ENCODE measurements around the gene SIGLEC15. TPM values are rescaled to one million over a fixed set of nuclear protein-coding genes. Genes with fewer than 3 reads are reported as not detected.
"Not testable (repeated sequence)": the region's sequence is repeated elsewhere in the genome, so short reads cannot be mapped to it uniquely, and the experiment has no call there.

Gene SIGLEC15
- polyA plus RNA-seq, 1 donor: 0.50 TPM

GRCh38 chr18:45843019-45843418 lies 17.5 kb downstream of the SIGLEC15 start:
- no peak for DNase-seq

GRCh38 chr18:45844938-45845337 lies 19.5 kb downstream of the SIGLEC15 start:
- DNase-seq: no peak

- DNase-seq: no peak
Observed at GRCh38 chr18:45845410-45845809, 19.9 kb downstream of the SIGLEC15 start.

- DNase-seq: no peak
Observed at GRCh38 chr18:45847119-45847518, 21.6 kb downstream of the SIGLEC15 start.

GRCh38 chr18:45848643-45849042 lies 23.2 kb downstream of the SIGLEC15 start:
- not testable (repeated sequence) for DNase-seq

GRCh38 chr18:45849529-45849928 lies 24.1 kb downstream of the SIGLEC15 start:
- DNase-seq: no peak

- no peak for DNase-seq
Observed at GRCh38 chr18:45850021-45850420, 24.5 kb downstream of the SIGLEC15 start.

GRCh38 chr18:45851161-45851925 lies 25.9 kb downstream of the SIGLEC15 start:
- no peak for DNase-seq

GRCh38 chr18:45852631-45853030 lies 27.2 kb downstream of the SIGLEC15 start:
- DNase-seq: no peak

- no peak for DNase-seq
Observed at GRCh38 chr18:45854036-45854586, 28.6 kb downstream of the SIGLEC15 start.

- DNase-seq: no peak
Observed at GRCh38 chr18:45856531-45856930, 31.1 kb downstream of the SIGLEC15 start.

GRCh38 chr18:45859334-45859733 lies 33.9 kb downstream of the SIGLEC15 start:
- no peak for DNase-seq

- DNase-seq: no peak
Observed at GRCh38 chr18:45860492-45860891, 35.0 kb downstream of the SIGLEC15 start.

GRCh38 chr18:45860971-45861370 lies 35.5 kb downstream of the SIGLEC15 start:
- no peak for DNase-seq

- DNase-seq: no peak
Observed at GRCh38 chr18:45861926-45862325, 36.5 kb downstream of the SIGLEC15 start.

- no peak for DNase-seq
Observed at GRCh38 chr18:45863469-45863868, 38.0 kb downstream of the SIGLEC15 start.

GRCh38 chr18:45864081-45864480 lies 38.6 kb downstream of the SIGLEC15 start:
- no peak for DNase-seq

- DNase-seq: no peak
Observed at GRCh38 chr18:45865466-45865865, 40.0 kb downstream of the SIGLEC15 start.

GRCh38 chr18:45870419-45870818 lies 44.9 kb downstream of the SIGLEC15 start:
- no peak for DNase-seq

- no peak for DNase-seq
Observed at GRCh38 chr18:45871431-45872084, 46.1 kb downstream of the SIGLEC15 start.

GRCh38 chr18:45874491-45875184 lies 49.2 kb downstream of the SIGLEC15 start:
- DNase-seq: no peak

GRCh38 chr18:45876161-45876560 lies 50.7 kb downstream of the SIGLEC15 start:
- DNase-seq: no peak

- no peak for DNase-seq
Observed at GRCh38 chr18:45877403-45877802, 51.9 kb downstream of the SIGLEC15 start.
